Kidney (tissue), 14 donors: Measurements from ENCODE around the gene LRRD1. TPM values are rescaled to one million over a fixed set of nuclear protein-coding genes. Genes with fewer than 3 reads are reported as not detected.

Experiments
- DNase-seq, 5 donors: peaks; one replicate each; pipeline ENCODE4 v3.0.0-alpha.2; 2013 to 2020
- FAIRE-seq: peaks from 2 replicates; lab custom pipeline; 2012; peaks lifted over from hg19 to GRCh38; lab: Jason Lieb, UNC
- H3K27ac ChIP-seq, 2 donors: one replicate each; pipeline ENCODE4 v1.7.0; 2013; ENCODE audit warnings: low read depth in 2 of 2, low read length in 2 of 2, inconsistent platforms in 1 of 2
- H3K27me3 ChIP-seq: one replicate; pipeline ENCODE4 v1.7.1; 2013; ENCODE audit warnings: low read length, inconsistent platforms; ENCODE audit not compliant: control insufficient read depth, insufficient read depth
- H3K36me3 ChIP-seq, 3 donors: one replicate each; pipeline versions ENCODE4 v1.7.0 to v1.7.1; 2013; ENCODE audit warnings: low read length in 3 of 3, control low read depth in 1 of 3, inconsistent platforms in 1 of 3; ENCODE audit not compliant: insufficient read depth in 3 of 3, control insufficient read depth in 2 of 3
- H3K4me1 ChIP-seq, 3 donors: one replicate each; pipeline versions ENCODE4 v1.7.0 to v1.7.1; 2013; ENCODE audit warnings: low read length in 3 of 3, inconsistent platforms in 1 of 3, low read depth in 1 of 3; ENCODE audit not compliant: control insufficient read depth in 2 of 3, insufficient read depth in 2 of 3
- H3K4me3 ChIP-seq, 3 donors: one replicate each; pipeline versions ENCODE4 v1.7.0 to v1.8.1; 2013; ENCODE audit warnings: low read length in 3 of 3, control low read depth in 1 of 3, inconsistent platforms in 1 of 3
- H3K9ac ChIP-seq, 3 donors: one replicate each; pipeline versions ENCODE4 v1.7.0 to v1.7.1; 2013; ENCODE audit warnings: low read length in 3 of 3, control low read depth in 1 of 3, inconsistent platforms in 1 of 3
- H3K9me3 ChIP-seq, 3 donors: one replicate each; pipeline versions ENCODE4 v1.7.0 to v1.7.1; 2013; ENCODE audit warnings: low read length in 3 of 3, control low read depth in 1 of 3, inconsistent platforms in 1 of 3; ENCODE audit not compliant: control insufficient read depth in 2 of 3, insufficient read depth in 1 of 3
- CTCF ChIP-seq: IDR thresholded peaks from 3 replicates; pipeline ENCODE4 v1.5.1; 2012; ENCODE audit warnings: mild to moderate bottlenecking, moderate library complexity, borderline replicate concordance; ENCODE audit not compliant: insufficient read depth; ENCODE audit errors: extremely low read depth
- intact Hi-C: fragments of 100-400 bp; cut with DNase I; formaldehyde crosslinking; loops from one replicate; pipeline ENCODE4 v1.11.1; 2022
- microRNA-seq: library from miRNA; unstranded; fragments of <30 nt; microRNA quantifications from one replicate; pipeline ENCODE4 v1.2.0, GENCODE V29; 2020
- polyA plus RNA-seq: library from polyadenylated mRNA; stranded (reverse); fragments of 350-450 nt; fragmentation: Illumina TruSeq; extraction: RNeasy Lipid Tissue Mini Kit (QIAGEN cat#74804); gene quantifications from one replicate; pipeline ENCODE4 v1.2.3, GENCODE V29; 2014; ENCODE audit warnings: low read depth, low replicate concordance; ENCODE audit not compliant: insufficient read depth
- total RNA-seq: library from RNA; stranded (reverse); fragmentation: NEBNext Ultra II Directional; extraction: Animal tissue kit (Norgen Biotek cat#: 25700); gene quantifications from one replicate; pipeline ENCODE4 v1.2.1, GENCODE V29; 2021
- donor health status: control.
- donor health status: control.
- donor health status: control.
- donor health status: control.
- donor health status: control.
- donor health status: DM: yes; HTN: yes; CAD: no.
- donor health status: Normal renal cell carcinoma (clear cell type).

The LRRD1 gene
- total and polyA plus RNA-seq, 2 donors from 2014 or later, result 0.25 TPM; not detected in 1

GRCh38 chr7:92100534-92100933 lies 78.4 kb downstream of the LRRD1 start:
- no peak for DNase-seq
- H3K9ac ChIP-seq, result no peak overlapping the region
- no peak overlapping the region for H3K4me3 ChIP-seq
- no peak for TF ChIP-seq CTCF
- intact Hi-C loops, result no loop called here
- no peak for FAIRE-seq
- no peak overlapping the region for H3K27ac ChIP-seq
- H3K9me3 ChIP-seq, result no peaks in the 10 kb centered on the region
- H3K36me3 ChIP-seq, result peaks cover 21 to 56% (median 34%) of the 10 kb centered on the region in 3 donors
- H3K27me3 ChIP-seq, result no peaks in the 10 kb centered on the region
- H3K4me1 ChIP-seq, result no peaks in the 10 kb centered on the region

DNA sequence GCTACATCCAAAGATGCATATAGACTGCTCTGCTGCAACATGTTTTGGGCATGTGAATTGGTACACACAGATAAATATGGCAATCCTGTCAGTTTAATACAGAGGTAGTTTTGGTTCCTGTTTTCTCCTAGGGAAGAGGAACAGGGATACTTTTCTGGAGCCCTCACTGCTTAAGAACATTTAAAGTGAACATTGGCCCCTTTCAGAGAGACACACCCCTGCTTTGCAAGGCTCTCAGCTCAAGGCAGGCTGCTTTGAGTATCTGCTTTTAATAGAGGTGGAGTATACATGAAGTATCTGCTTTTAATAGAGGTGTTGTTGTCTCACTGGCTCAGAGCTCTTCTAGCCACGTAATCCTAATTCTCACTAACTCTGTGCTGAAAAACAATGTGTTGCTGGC lies 83.6 kb downstream of the LRRD1 start:
- H3K36me3 ChIP-seq, result peaks cover 23 to 49% (median 34%) of the 10 kb centered on the region in 3 donors

More for the DNA sequence above, 83.6 kb downstream of the LRRD1 start:
- Histone ChIP-seq H3K4me3 (no peak overlapping the region), H3K27me3 (no peaks in the 10 kb centered on the region), H3K27ac (no peak overlapping the region), H3K4me1 (no peaks in the 10 kb centered on the region), H3K9me3 (no peaks in the 10 kb centered on the region), H3K9ac (no peak overlapping the region)
- DNase-seq, result no peak
- intact Hi-C loops, result no loop called here
- no peak for FAIRE-seq
- no peak for TF ChIP-seq CTCF

Small RNA genes within 50 kb of the gene (microRNA-seq; reads per million reads assigned to microRNA genes)
- not detected for gene MIR1285-1

Other genes starting within 250 kb of the LRRD1 start
- 66.8 TPM for gene AKAP9, start 238.3 kb downstream of the LRRD1 start, total RNA-seq
- gene AKAP9, start 238.3 kb downstream of the LRRD1 start, polyA plus RNA-seq, result 18.5 TPM
- gene CYP51A1, start 44.7 kb downstream of the LRRD1 start, total RNA-seq, result 55.8 TPM
- 43.0 TPM for gene CYP51A1, start 44.7 kb downstream of the LRRD1 start, polyA plus RNA-seq
- gene KRIT1, start 66.8 kb upstream of the LRRD1 start, total RNA-seq, result 48.7 TPM
- gene KRIT1, start 66.8 kb upstream of the LRRD1 start, polyA plus RNA-seq, result 15.2 TPM
- gene ANKIB1, start 66.8 kb upstream of the LRRD1 start, total RNA-seq, result 59.0 TPM
- gene ANKIB1, start 66.8 kb upstream of the LRRD1 start, polyA plus RNA-seq, result 10.7 TPM